ENCODE data around the gene MDK. TPM values are rescaled to one million over a fixed set of nuclear protein-coding genes. Genes with fewer than 3 reads are reported as not detected.

MDK gene
- total and polyA plus RNA-seq, 12 donors, result 3.6 to 16.5 (median 5.3) TPM

DNA sequence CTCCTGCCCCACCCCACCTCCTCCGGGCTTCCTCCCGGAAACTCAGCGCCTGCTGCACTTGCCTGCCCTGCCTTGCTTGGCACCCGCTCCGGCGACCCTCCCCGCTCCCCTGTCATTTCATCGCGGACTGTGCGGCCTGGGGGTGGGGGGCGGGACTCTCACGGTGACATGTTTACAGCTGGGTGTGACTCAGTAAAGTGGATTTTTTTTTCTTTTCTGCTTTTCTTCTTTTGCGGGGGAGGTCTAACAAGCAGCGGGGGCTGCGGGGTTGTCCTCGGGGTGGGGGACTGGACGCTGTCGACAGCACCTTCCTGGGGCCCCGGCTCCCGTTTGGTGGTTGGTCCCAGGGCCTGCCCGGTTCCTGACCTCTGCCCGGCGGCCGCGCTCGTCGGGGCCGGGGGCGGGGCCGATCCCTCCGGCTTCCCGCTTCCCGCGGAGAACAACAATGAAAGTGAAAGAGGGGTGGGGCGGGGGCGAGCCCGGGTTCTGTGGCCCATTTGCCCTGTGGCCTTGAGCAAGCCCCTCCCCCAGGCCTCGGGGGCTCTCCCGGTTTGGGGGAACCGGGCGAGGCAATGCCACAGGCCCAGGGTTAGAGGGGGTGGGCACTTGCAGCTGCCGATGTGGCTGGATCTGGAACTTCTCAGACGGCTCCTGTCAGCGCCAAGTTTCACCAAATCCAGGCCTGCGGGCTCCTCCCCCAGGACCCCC is 975 bp upstream of the MDK start:
- Histone ChIP-seq H3K36me3 (peaks cover 0 to 35% (median 12%) of the 10 kb centered on the region in 9 donors), H3K4me3 (peak overlapping the region; percentile 67 to 89 (median 74)), H3K27ac (peak overlapping the region; percentile 49 to 93 (median 82)), H3K9me3 (no peaks in the 10 kb centered on the region), H3K4me1 (peaks cover 7 to 35% (median 20%) of the 10 kb centered on the region in 9 donors), H3K27me3 (peaks cover 0 to 24% (median 6%) of the 10 kb centered on the region in 7 donors)
- intact Hi-C loops (cut with DNase I), result loop anchor here in 4 of 10 donors (10.0 kb wide), 2 partner anchors 224 to 234 kb away; partner anchors contain the start of genes ATG13 (in 3 of the 4) and HARBI1 (in 3 of the 4)
- peak; percentile 16 to 73 (median 69) for ATAC-seq
- peak; percentile 73 to 83 for DNase-seq
- TF ChIP-seq, protein P1, sequence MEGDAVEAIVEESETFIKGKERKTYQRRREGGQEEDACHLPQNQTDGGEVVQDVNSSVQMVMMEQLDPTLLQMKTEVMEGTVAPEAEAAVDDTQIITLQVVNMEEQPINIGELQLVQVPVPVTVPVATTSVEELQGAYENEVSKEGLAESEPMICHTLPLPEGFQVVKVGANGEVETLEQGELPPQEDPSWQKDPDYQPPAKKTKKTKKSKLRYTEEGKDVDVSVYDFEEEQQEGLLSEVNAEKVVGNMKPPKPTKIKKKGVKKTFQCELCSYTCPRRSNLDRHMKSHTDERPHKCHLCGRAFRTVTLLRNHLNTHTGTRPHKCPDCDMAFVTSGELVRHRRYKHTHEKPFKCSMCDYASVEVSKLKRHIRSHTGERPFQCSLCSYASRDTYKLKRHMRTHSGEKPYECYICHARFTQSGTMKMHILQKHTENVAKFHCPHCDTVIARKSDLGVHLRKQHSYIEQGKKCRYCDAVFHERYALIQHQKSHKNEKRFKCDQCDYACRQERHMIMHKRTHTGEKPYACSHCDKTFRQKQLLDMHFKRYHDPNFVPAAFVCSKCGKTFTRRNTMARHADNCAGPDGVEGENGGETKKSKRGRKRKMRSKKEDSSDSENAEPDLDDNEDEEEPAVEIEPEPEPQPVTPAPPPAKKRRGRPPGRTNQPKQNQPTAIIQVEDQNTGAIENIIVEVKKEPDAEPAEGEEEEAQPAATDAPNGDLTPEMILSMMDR (IDR thresholded peaks at IDR 0.05), result no peak
- WGBS, 2 donors, result 5% methylated on average over 45 of the region's 45 CpGs

DNA sequence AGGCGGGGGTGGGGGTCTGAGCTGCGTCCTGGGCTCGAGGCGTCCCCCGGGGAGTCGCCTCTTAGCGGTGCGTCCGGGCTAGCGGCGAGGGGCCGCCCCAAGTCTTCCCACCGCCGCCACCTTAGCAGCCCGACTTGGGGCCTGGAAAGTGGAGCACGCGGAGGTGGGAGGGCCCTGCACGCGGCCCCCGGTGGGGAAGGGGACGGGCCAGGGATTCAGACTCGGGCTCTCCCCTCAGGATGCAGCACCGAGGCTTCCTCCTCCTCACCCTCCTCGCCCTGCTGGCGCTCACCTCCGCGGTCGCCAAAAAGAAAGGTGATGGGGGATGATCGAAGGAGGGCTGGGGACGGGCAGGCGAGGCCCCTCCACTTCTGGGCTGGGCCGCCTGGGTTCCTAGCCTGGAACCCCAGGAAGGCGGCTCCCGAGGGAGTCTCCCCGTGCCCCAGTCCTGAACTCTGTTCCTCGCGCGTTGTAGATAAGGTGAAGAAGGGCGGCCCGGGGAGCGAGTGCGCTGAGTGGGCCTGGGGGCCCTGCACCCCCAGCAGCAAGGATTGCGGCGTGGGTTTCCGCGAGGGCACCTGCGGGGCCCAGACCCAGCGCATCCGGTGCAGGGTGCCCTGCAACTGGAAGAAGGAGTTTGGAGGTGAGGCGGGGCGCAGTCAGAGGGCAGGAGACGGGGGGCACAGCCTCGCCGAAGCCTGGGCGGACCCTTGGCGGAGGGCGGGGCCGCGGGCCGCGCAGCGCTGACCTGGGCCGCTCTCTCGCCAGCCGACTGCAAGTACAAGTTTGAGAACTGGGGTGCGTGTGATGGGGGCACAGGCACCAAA is 563 bp downstream of the MDK start:
- WGBS, 2 donors, result 3 to 6% methylated on average over 60 to 66 of the region's 66 CpGs
- peak overlapping the region in 2 of 10 donors; percentile 40 to 93 for H3K27ac ChIP-seq
- intact Hi-C loops (cut with DNase I), result loop anchor here in 4 of 10 donors (10.0 kb wide), 2 partner anchors 223 to 233 kb away; partner anchors contain the start of genes ATG13 (in 3 of the 4) and HARBI1 (in 3 of the 4)
- ATAC-seq (no peak), DNase-seq (peak in 1 of 2 donors; percentile 18)
- TF ChIP-seq, protein P1 (IDR thresholded peaks at IDR 0.05), result no peak
- no peaks in the 10 kb centered on the region for H3K9me3 ChIP-seq
- H3K27me3 ChIP-seq, result peaks cover 0 to 35% (median 6%) of the 10 kb centered on the region in 7 donors
- peak overlapping the region; percentile 4 to 89 (median 73) for H3K4me3 ChIP-seq
- H3K4me1 ChIP-seq, result peaks cover 7 to 35% (median 20%) of the 10 kb centered on the region in 9 donors
- H3K36me3 ChIP-seq, result peaks cover 0 to 19% (median 0%) of the 10 kb centered on the region in 9 donors

DNA sequence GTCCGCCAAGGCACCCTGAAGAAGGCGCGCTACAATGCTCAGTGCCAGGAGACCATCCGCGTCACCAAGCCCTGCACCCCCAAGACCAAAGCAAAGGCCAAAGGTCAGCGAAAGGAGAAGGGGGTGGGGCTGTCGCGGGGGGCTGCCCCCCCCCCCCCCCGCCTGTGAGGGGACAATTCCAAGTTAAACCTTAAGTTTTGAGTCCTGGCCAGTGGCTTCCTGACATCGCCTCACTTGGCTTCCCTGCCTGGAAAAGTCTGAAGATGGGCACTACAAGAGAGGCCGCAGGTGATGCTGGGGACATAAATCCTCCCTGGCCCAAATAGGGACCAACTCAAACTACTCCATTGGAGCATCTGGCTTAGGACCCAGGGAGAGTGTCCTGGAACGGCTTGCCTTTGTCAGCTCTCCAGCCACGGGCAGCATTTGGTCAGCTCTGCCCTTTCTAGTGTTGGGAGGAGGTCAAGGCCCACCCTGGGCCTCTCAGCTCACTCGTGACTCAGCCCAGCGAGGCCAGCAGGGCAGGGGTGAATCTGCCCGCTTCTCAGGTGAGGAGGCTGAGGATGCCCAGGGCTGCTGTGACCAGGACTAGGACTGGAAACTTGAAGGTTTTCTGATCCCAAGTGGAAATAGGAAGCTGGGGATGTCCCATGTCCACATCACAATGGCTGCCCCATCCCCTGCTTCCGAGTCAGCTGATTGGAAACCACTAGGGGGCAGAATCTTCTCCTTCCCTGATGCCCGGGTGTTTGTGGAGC is 1.4 kb downstream of the MDK start:
- Histone ChIP-seq H3K4me3 (peak overlapping the region in 6 of 10 donors; percentile 72 to 89 (median 75)), H3K27me3 (peaks cover 0 to 43% (median 9%) of the 10 kb centered on the region in 7 donors), H3K36me3 (peaks cover 0 to 11% (median 0%) of the 10 kb centered on the region in 9 donors), H3K9me3 (no peaks in the 10 kb centered on the region), H3K4me1 (peaks cover 7 to 40% (median 20%) of the 10 kb centered on the region in 9 donors), H3K27ac (no peak overlapping the region)
- TF ChIP-seq, protein P1 (IDR thresholded peaks at IDR 0.05), result peak; percentile 24 to 66 (median 58)
- ATAC-seq, result no peak
- DNase-seq, result no peak
- intact Hi-C loops (cut with DNase I), result loop anchor here in 4 of 10 donors (10.0 kb wide), 2 partner anchors 222 to 232 kb away; partner anchors contain the start of genes ATG13 (in 3 of the 4) and HARBI1 (in 3 of the 4)
- 51 to 53% methylated on average over 17 to 18 of the region's 18 CpGs for WGBS, 2 donors

Data from heart right ventricle (tissue), 16 donors.